HG03025 (cell line): Measurements from ENCODE around the gene RAD51B.

ENCODE experiments used
- ATAC-seq: cut with Tn5 transposase; IDR thresholded peaks from one replicate; pipeline ENCODE4 v1.9.1; 2021; ENCODE audit warnings: mild to moderate bottlenecking, moderate library complexity; ENCODE audit not compliant: unreplicated experiment, low FRiP score

Gene RAD51B

GRCh38 chr14:68135566-68135965 is 316.0 kb downstream of the RAD51B start:
- ATAC-seq: no peak

DNA sequence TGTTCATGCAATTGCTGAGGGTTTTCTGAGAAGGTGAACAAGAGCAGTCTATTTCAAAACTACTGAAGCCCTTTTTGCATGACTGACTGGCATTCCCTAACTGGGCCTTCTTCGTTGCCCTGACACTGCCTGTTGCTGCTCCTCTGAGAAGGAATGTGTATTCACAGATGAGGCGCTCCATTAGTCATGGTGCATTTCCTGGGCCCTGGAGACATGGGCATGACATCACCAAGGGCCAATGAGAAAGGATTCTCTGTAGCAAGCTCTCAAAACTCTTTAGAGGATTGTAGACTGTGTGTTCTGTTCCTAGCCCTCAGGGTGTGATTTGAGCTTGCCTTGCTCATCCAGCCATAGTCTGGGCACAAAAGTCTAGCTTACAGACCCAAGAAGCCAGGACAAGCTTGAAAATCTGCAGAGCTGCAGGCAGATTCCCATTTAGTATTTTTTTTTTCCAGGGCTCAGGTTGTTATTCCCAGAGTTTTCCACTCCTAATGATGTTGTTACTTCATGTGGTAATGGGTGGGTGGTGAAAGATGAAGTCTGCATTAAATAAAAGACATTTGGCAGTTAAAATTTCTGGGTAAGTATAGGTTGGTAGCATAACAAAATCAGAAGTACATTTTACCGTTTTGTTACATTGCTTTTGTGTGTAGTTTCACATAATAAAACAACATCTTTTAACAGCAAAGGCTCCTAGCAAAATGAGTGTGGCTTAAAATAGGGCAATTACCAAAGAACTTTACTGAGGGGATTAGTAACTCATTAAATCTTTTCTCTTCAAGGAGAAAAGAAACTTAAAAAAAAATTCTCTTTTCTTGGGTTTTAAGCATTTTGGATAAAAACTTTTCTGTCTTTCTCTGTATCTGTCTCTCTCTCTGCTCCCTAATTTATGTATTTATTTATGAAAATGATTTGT is 318.4 kb downstream of the RAD51B start:
- ATAC-seq: no peak

DNA sequence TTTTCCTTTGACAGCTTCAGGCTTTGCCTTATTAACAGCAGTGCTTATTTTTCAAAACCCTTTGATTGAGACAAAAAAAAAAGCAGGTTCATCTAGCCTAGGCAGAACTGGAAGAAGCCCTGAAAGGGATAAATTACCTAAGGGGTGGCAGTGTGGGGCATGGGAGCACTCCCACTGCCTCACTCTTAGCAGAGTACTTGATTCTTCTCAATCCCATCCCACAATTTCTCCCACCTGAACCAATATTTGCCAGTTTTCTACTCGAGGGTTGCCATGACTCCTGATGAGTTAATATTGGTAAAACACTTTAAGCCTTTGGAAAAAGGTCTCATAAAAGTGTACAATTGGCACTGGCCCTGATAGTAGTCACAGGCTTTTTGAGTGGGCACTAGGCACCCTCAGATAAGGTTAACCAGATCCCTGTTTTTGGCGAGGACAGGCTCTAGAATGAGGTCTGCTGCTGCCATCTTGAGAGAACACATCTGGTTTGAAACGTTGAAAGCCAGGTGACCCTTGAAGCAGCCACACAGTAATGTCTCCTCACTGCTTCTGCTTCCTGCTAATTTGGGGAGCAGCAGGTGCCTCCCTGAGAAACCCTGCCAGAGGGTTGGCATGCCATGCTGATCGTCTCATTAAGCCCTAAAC is 320.0 kb downstream of the RAD51B start:
- ATAC-seq: no peak

DNA sequence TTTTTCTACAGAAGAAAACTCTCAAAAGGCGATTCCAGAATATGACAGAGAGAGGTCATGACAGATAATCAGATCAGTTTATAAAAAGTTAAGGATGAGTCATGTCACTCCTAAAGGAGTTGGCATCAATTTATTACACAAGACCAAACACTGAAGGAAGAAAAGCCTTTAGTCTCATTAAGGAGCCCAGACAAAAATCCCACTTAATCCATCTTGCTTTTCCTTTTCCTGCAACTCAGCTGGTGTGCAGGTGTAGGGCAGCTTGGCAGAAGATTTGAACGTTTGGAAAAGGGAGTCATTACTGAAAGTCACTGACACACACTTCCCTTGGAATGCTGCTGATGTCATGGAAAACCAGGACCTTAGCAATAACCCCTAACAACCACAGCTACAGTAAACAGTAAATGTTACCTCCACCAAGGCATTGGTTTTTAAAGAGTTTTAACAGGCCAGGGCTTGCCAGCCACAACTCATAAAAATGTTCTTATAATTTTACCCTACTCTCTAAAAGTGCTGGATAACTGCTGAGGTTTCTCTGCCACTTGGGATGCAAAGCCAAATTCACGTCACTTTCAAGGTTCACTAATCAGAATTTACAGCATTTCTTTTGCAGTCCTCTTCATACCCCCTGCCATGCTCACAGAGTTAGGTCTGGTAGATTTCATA is 320.6 kb downstream of the RAD51B start:
- no peak for ATAC-seq

GRCh38 chr14:68140806-68141205 is 321.2 kb downstream of the RAD51B start:
- ATAC-seq: no peak

- no peak for ATAC-seq
Measured at GRCh38 chr14:68141281-68142088, 321.9 kb downstream of the RAD51B start.

DNA sequence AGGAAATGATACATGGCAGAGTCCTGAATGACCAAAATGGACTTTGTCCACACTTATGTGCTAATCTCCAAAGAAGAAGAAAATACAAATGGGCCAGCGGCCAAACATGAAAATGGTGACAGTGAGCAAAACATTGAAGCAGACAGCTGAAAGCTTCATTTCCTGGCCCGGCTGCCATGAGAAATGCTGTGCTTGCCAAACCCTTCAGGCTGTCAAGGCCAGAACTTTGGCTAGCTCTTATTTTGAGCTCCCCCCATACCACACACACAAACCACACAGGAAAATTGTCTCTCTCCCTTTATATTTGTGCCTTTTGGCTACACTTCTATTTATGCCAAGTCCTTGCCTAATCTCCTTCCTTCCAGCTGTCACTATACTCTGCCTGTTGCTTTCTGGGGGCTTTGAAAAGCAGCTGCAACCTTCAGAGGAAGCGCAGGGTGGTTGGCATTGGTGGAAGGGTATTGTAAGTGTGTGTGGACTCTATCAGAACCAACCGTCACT is 323.8 kb downstream of the RAD51B start:
- no peak for ATAC-seq

- ATAC-seq: no peak
Measured at GRCh38 chr14:68144051-68144681, 324.6 kb downstream of the RAD51B start.

GRCh38 chr14:68145036-68145435 is 325.5 kb downstream of the RAD51B start:
- no peak for ATAC-seq

GRCh38 chr14:68145539-68145938 is 326.0 kb downstream of the RAD51B start:
- ATAC-seq: no peak

DNA sequence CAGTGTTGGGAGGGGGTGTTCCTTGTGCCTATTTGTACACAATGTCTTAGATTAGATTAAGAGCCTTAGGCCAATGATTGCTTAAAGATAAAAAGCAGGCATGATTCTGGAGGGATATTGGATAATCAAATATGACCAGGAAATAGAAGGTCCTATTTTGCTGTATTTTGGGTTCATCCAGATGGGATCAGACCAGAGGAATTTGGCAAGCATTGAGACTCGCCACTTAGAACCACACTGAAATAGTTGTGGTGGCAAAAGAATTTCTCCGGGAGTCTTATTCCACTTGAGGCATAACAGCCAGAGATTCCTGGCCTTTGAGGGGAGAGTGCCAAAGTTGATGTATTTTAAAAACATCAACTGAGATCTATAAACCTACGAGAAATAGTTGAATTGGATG is 327.2 kb downstream of the RAD51B start:
- no peak for ATAC-seq

GRCh38 chr14:68147303-68147702 is 327.7 kb downstream of the RAD51B start:
- no peak for ATAC-seq

DNA sequence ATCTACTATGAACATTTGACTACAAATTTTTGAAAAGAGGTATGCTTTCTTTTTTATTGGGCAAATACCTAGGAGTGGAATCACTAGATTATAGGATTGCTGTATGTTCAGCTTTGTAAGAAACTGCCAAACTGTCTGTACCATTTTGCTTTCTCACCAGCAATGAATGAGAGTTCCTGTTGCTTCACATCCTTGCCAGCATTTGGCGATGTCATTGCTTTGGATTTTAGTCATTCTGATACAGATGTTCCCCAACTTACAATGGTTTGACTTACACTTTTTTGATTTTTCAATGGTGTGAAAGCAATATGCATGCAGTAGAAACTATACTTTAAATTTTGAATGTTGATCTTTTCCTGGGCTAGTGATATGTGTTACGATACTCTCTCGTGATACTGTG is 328.7 kb downstream of the RAD51B start:
- no peak for ATAC-seq

DNA sequence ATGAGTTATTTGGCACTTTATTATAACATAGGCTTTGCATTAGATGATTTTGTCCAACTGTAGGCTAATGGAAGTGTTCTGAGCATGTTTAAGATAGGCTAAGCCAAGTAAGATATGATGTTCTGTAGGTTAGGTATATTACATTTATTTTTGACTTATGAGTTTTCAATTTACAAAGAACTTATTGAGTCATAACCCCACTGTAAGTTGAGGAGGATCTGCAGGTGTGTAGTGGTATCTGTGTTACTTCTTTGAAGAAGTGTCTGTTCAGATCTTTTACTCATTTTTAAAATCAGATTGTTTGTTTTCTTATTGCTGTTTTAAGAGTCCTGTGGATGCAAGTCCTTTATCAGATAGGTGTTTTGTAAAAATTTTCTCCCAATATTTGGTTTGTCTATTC is 329.2 kb downstream of the RAD51B start:
- no peak for ATAC-seq

- ATAC-seq: no peak
Measured at GRCh38 chr14:68153275-68153674, 333.7 kb downstream of the RAD51B start.

DNA sequence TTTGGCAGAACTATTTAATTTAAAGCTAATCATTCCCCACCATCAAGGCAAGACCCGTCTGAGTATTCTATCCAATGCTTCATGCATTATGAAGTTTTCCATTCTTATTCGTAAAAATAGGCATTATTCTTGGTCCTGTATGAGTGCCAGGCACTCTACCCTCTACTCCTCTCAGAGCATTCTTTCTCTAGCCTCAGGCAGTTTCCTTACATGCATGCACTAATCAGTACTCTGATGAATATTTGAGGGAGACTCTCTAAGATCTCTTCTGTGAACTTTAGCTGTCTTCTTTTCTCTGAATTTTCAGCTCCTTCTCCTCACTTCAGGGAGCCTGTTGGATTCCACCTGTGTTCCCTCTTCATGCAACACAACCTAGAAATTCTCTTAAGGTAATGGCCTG is 334.7 kb downstream of the RAD51B start:
- ATAC-seq: no peak

- ATAC-seq: no peak
Measured at GRCh38 chr14:68157971-68158371, 338.4 kb downstream of the RAD51B start.

- no peak for ATAC-seq
Measured at GRCh38 chr14:68158640-68159039, 339.1 kb downstream of the RAD51B start.

- ATAC-seq: no peak
Measured at GRCh38 chr14:68159701-68160633, 340.4 kb downstream of the RAD51B start.
